CD14-positive monocyte (primary cell): ENCODE data around the gene DTL. TPM values are rescaled to one million over a fixed set of nuclear protein-coding genes. Genes with fewer than 3 reads are reported as not detected.

Source experiments
- DNase-seq, 3 donors: peaks; one replicate each; pipeline ENCODE4 v3.0.0-alpha.2; 2011 to 2022
- H2AFZ ChIP-seq: 2 replicates; pipeline ENCODE4 v1.6.0; 2012; ENCODE audit warnings: mild to moderate bottlenecking, low read depth, low read length, inconsistent platforms; ENCODE audit not compliant: insufficient read depth, poor library complexity, severe bottlenecking
- H3K27ac ChIP-seq, 2 donors: 1 replicate in 1 of 2; 2 replicates in 1 of 2; pipeline ENCODE4 v1.5.1; 2012 to 2013; ENCODE audit warnings: low read length in 2 of 2, control low read depth in 1 of 2, inconsistent platforms in 1 of 2, low read depth in 1 of 2, mild to moderate bottlenecking in 1 of 2
- H3K27me3 ChIP-seq, 2 donors: one replicate each; pipeline versions ENCODE4 v1.6.0 to v1.6.1; 2011 to 2013; ENCODE audit warnings: low read length in 2 of 2; ENCODE audit not compliant: control insufficient read depth in 2 of 2, insufficient read depth in 2 of 2
- H3K36me3 ChIP-seq, 2 donors: replicated peaks in 1 of 2; 1 replicate in 1 of 2; 2 replicates in 1 of 2; pipeline versions ENCODE4 v1.5.1 to v1.6.1; 2012 to 2013; ENCODE audit warnings: low read length in 2 of 2, control low read depth in 1 of 2, inconsistent platforms in 1 of 2, mild to moderate bottlenecking in 1 of 2; ENCODE audit not compliant: insufficient read depth in 2 of 2, control insufficient read depth in 1 of 2
- H3K4me1 ChIP-seq, 2 donors: 1 replicate in 1 of 2; 2 replicates in 1 of 2; pipeline versions ENCODE4 v1.5.1 to v1.6.1; 2012 to 2013; ENCODE audit warnings: low read length in 2 of 2, control low read depth in 1 of 2, inconsistent platforms in 1 of 2, mild to moderate bottlenecking in 1 of 2, moderate library complexity in 1 of 2; ENCODE audit not compliant: insufficient read depth in 2 of 2, control insufficient read depth in 1 of 2
- H3K4me2 ChIP-seq: replicated peaks from 2 replicates; pipeline ENCODE3; 2012; ENCODE audit warnings: low read length, moderate library complexity, mild to moderate bottlenecking; ENCODE audit not compliant: poor library complexity, severe bottlenecking; ENCODE audit errors: extremely low read depth
- H3K4me3 ChIP-seq, 3 experiments: fragments of 200-600 bp in 1 of 3; sonication (generic) in 1 of 3; replicated peaks in 1 of 3; 1 replicate in 2 of 3; 2 replicates in 1 of 3; pipeline ENCODE4 v1.5.1; 2011 to 2013; ENCODE audit warnings: low read length in 3 of 3, mild to moderate bottlenecking in 3 of 3, control low read depth in 2 of 3, low read depth in 2 of 3, inconsistent platforms in 1 of 3, moderate library complexity in 1 of 3
- H3K79me2 ChIP-seq: 2 replicates; pipeline ENCODE4 v1.6.0; 2012; ENCODE audit warnings: mild to moderate bottlenecking, control low read depth, inconsistent platforms, low read length, moderate library complexity; ENCODE audit not compliant: insufficient read depth
- H3K9ac ChIP-seq: 2 replicates; pipeline ENCODE4 v1.6.0; 2017; ENCODE audit warnings: low read length, mild to moderate bottlenecking; ENCODE audit not compliant: insufficient read depth, poor library complexity, severe bottlenecking
- H3K9me3 ChIP-seq, 2 donors: replicated peaks in 1 of 2; 1 replicate in 1 of 2; 2 replicates in 1 of 2; pipeline versions ENCODE4 v1.5.1 to v1.6.1; 2012 to 2013; ENCODE audit warnings: low read length in 2 of 2, control low read depth in 1 of 2; ENCODE audit not compliant: control insufficient read depth in 1 of 2, insufficient read depth in 1 of 2
- H4K20me1 ChIP-seq: 2 replicates; pipeline ENCODE4 v1.6.0; 2012; ENCODE audit warnings: mild to moderate bottlenecking, low read length, control low read depth, moderate library complexity; ENCODE audit not compliant: insufficient read depth
- H3K27ac Mint-ChIP-seq, 7 donors: one replicate each; pipeline ENCODE4 v1.8.0; 2020; ENCODE audit warnings: mild to moderate bottlenecking in 7 of 7, mixed read lengths in 7 of 7, moderate library complexity in 6 of 7, inconsistent platforms in 2 of 7
- H3K27me3 Mint-ChIP-seq, 3 donors: one replicate each; pipeline ENCODE4 v1.8.0; 2021 to 2022; ENCODE audit warnings: low read depth in 3 of 3, mild to moderate bottlenecking in 3 of 3, mixed read lengths in 3 of 3, moderate library complexity in 3 of 3, inconsistent platforms in 1 of 3
- H3K36me3 Mint-ChIP-seq, 2 donors: one replicate each; pipeline ENCODE4 v1.8.0; 2020; ENCODE audit warnings: mixed read lengths in 2 of 2, inconsistent platforms in 1 of 2, mild to moderate bottlenecking in 1 of 2
- H3K4me1 Mint-ChIP-seq: one replicate; pipeline ENCODE4 v1.8.0; 2020; ENCODE audit warnings: mild to moderate bottlenecking, mixed read lengths
- H3K4me3 Mint-ChIP-seq, 2 donors: one replicate each; pipeline ENCODE4 v1.8.0; 2020; ENCODE audit warnings: mild to moderate bottlenecking in 2 of 2, mixed read lengths in 2 of 2, moderate library complexity in 1 of 2
- H3K9me3 Mint-ChIP-seq, 7 donors: one replicate each; pipeline ENCODE4 v1.8.0; 2020 to 2022; ENCODE audit warnings: mixed read lengths in 7 of 7, mild to moderate bottlenecking in 6 of 7, moderate library complexity in 6 of 7, inconsistent platforms in 2 of 7
- WGBS: methylation state at CpG from one replicate; pipeline ENCODE4 v1.1.5; 2013; ENCODE audit warnings: missing lambda C conversion rate; ENCODE audit not compliant: insufficient coverage; 5-methylcytosine and 5-hydroxymethylcytosine counted together
- intact Hi-C, 2 donors: fragments of 100-400 bp; cut with micrococcal nuclease; formaldehyde crosslinking; loops; one replicate each; pipeline versions ENCODE4 v1.15.0 to v1.15.1; 2023
- polyA plus RNA-seq, 3 donors: library from polyadenylated mRNA; depleted of rRNA in 1 of 3; unstranded in 2 of 3; stranded (reverse) in 1 of 3; fragments of 300-500 nt in 2 of 3; fragments of >200 nt in 1 of 3; fragmentation: Illumina TruSeq in 2 of 3; gene quantifications; 1 replicate in 2 of 3; 2 replicates in 1 of 3; pipeline ENCODE4 v1.2.3, GENCODE V29; 2012 to 2021
- small RNA-seq: library from RNA; depleted of rRNA; stranded (forward); fragments of <200 nt; gene quantifications from one replicate; pipeline ENCODE3, GENCODE V24; 2012; ENCODE audit warnings: low read depth; ENCODE audit not compliant: insufficient read length
- TF ChIP-seq, protein P1 (sequence below): fragments of 200-600 bp; IDR thresholded peaks from one replicate; pipeline ENCODE4 v1.8.0; 2022; ENCODE audit warnings: antibody characterized with exemption, mild to moderate bottlenecking

DTL gene
- polyA plus RNA-seq, 3 donors: not detected

DNA sequence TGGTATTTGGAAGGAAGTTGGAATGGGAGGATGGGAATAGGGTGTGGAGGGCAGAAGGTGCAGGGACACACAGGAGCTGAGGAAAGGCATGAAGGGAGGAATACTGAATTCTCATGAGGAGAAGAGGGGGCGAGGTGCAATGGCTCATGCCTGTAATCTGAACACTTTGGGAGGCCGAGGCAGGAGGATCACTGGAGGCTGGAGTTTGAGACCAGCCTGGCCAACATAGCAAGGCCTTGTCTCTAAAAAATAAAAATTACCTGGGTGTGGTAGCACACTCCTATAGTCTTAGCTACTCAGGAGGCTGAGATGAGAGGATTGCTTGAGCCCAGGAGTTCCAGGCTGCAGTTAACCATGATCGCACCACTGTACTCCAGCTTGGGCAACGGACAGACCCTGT, 117.3 kb downstream of the DTL start:
- no peak for DNase-seq
- H3K4me3 ChIP-seq: no peak overlapping the region
- Mint-ChIP-seq H3K4me3 (no peak overlapping the region), H3K36me3 (peaks cover 0 to 2% of the 10 kb centered on the region in 2 donors), H3K27me3 (peaks cover 0 to 3% (median 0%) of the 10 kb centered on the region in 3 donors), H3K27ac (peak overlapping the region in 1 of 7 donors; percentile 45), H3K9me3 (peaks cover 0 to 5% (median 0%) of the 10 kb centered on the region in 7 donors), H3K4me1 (peaks cover 17% of the 10 kb centered on the region)
- no peaks in the 10 kb centered on the region for H4K20me1 ChIP-seq
- WGBS: no CpG with 5 or more reads among the region's 4 CpGs
- H3K4me1 ChIP-seq: peaks cover 11 to 20% of the 10 kb centered on the region in 2 donors
- H3K4me2 ChIP-seq: no peak overlapping the region
- H3K9me3 ChIP-seq: no peaks in the 10 kb centered on the region
- intact Hi-C loops: no loop called here
- H3K9ac ChIP-seq: no peak overlapping the region
- no peaks in the 10 kb centered on the region for H3K36me3 ChIP-seq
- H3K27ac ChIP-seq: no peak overlapping the region
- TF ChIP-seq, protein P1, sequence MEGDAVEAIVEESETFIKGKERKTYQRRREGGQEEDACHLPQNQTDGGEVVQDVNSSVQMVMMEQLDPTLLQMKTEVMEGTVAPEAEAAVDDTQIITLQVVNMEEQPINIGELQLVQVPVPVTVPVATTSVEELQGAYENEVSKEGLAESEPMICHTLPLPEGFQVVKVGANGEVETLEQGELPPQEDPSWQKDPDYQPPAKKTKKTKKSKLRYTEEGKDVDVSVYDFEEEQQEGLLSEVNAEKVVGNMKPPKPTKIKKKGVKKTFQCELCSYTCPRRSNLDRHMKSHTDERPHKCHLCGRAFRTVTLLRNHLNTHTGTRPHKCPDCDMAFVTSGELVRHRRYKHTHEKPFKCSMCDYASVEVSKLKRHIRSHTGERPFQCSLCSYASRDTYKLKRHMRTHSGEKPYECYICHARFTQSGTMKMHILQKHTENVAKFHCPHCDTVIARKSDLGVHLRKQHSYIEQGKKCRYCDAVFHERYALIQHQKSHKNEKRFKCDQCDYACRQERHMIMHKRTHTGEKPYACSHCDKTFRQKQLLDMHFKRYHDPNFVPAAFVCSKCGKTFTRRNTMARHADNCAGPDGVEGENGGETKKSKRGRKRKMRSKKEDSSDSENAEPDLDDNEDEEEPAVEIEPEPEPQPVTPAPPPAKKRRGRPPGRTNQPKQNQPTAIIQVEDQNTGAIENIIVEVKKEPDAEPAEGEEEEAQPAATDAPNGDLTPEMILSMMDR: no peak
- no peak overlapping the region for H2AFZ ChIP-seq
- H3K27me3 ChIP-seq: no peaks in the 10 kb centered on the region
- H3K79me2 ChIP-seq: no peaks in the 10 kb centered on the region

GRCh38 chr1:212153635-212154034, 118.1 kb downstream of the DTL start:
- no peaks in the 10 kb centered on the region for H3K79me2 ChIP-seq
- no peak overlapping the region for H3K9ac ChIP-seq
- no peaks in the 10 kb centered on the region for H3K27me3 ChIP-seq
- no peak overlapping the region for H3K4me2 ChIP-seq
- no peak overlapping the region for H2AFZ ChIP-seq
- peaks cover 11 to 20% of the 10 kb centered on the region in 2 donors for H3K4me1 ChIP-seq
- TF ChIP-seq, protein P1: no peak
- intact Hi-C loops: no loop called here
- no peak overlapping the region for H3K4me3 ChIP-seq
- H3K36me3 ChIP-seq: no peaks in the 10 kb centered on the region
- H3K27ac ChIP-seq: no peak overlapping the region
- Mint-ChIP-seq H3K27me3 (peaks cover 0 to 3% (median 0%) of the 10 kb centered on the region in 3 donors), H3K4me3 (peak overlapping the region in 1 of 2 donors; percentile 52), H3K27ac (no peak overlapping the region), H3K36me3 (peaks cover 0 to 2% of the 10 kb centered on the region in 2 donors), H3K9me3 (peaks cover 0 to 3% (median 0%) of the 10 kb centered on the region in 7 donors), H3K4me1 (peaks cover 17% of the 10 kb centered on the region)
- no peaks in the 10 kb centered on the region for H3K9me3 ChIP-seq
- H4K20me1 ChIP-seq: no peaks in the 10 kb centered on the region
- DNase-seq: peak in 2 of 3 donors; percentile 8 to 10

Small RNAs within 50 kb of the gene (small RNA-seq; reads per million reads assigned to genes)
- gene MIR3122 (not detected), gene RF00568 (not detected), gene RN7SKP98 (not detected)

Other genes with a start within 250 kb of the DTL start
- 10 to 100 TPM; 19.5 to 52.1 (median 40.2) TPM for gene LPGAT1, start 205.0 kb upstream of the DTL start, polyA plus RNA-seq
- gene INTS7, start 191 bp upstream of the DTL start, polyA plus RNA-seq: 10 to 100 TPM in 1 of 3 donors, 1 to 10 TPM in 2; 6.1 to 10.7 (median 7.6) TPM
- 10 to 100 TPM; 28.1 to 38.4 (median 31.1) TPM for gene PPP2R5A, start 249.7 kb downstream of the DTL start, polyA plus RNA-seq